NT2/D1 (cell line): Measurements from ENCODE around the gene AKT2.

Source experiments
- YY1 ChIP-seq: IDR thresholded peaks from 2 replicates; pipeline ENCODE4 v1.6.1; 2011; ENCODE audit not compliant: insufficient read length, insufficient read depth
- ZNF274 ChIP-seq: IDR thresholded peaks from 2 replicates; pipeline ENCODE4 v1.6.1; 2011; ENCODE audit warnings: mild to moderate bottlenecking, low read depth, low read length

DNA sequence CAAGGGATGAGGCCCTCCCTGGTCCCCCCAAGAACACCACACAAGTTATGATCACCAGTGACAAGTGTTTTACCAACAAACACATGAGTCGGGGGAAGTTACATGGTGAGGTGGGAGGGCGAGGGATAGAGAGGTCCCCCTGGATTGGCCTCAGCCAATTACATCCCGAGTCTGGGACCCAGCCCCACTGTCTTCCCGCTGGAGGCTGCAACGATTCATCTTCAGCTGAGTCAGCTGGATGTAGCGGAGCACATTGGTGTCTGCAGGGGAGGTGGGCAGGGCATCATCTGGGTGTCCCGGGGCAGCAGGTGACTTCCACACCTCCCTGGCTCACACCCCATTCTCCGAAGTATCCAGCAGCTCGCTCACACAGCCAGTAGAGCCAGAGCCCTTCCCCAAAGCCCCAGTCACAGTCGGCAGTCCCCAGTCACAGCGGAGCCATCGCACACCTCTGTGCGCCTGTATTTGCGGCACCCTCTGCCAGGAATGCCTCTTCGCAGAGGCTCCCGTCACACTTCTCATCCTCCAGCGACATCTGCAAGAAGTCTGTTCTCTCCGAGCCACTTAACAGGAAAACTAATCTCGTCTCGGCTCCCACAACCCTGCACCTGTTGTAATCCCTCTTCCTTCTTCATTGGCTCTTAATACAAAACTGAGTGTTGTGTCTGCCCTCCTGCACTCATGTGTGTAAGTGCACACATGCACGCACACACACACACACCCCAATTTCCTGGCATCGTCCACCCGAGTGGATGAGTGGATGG lies 69.0 kb downstream of the AKT2 start:
- TF ChIP-seq YY1 = no peak
- TF ChIP-seq ZNF274 = no peak
